Endothelial cell (in vitro differentiated cells): ENCODE results near the gene SPDYA. TPM values are rescaled to one million over a fixed set of nuclear protein-coding genes. Genes with fewer than 3 reads are reported as not detected.
"Not testable (repeated sequence)": the region's sequence is repeated elsewhere in the genome, so short reads cannot be mapped to it uniquely, and the experiment has no call there.

ENCODE experiments used
- DNase-seq: peaks from one replicate; pipeline ENCODE4 v3.0.0; 2021; ENCODE audit warnings: low spot score
- H3K27ac Mint-ChIP-seq: one replicate; pipeline ENCODE4 v1.8.0; 2021; ENCODE audit warnings: mixed read lengths, inconsistent platforms; ENCODE audit not compliant: unreplicated experiment
- H3K27me3 Mint-ChIP-seq: one replicate; pipeline ENCODE4 v1.8.0; 2021; ENCODE audit warnings: mild to moderate bottlenecking, moderate library complexity, mixed read lengths, inconsistent platforms; ENCODE audit not compliant: unreplicated experiment
- H3K36me3 Mint-ChIP-seq: one replicate; pipeline ENCODE4 v1.8.0; 2021; ENCODE audit warnings: mild to moderate bottlenecking, low read depth, mixed read lengths, inconsistent platforms; ENCODE audit not compliant: unreplicated experiment
- H3K4me1 Mint-ChIP-seq: one replicate; pipeline ENCODE4 v1.8.0; 2021; ENCODE audit warnings: mild to moderate bottlenecking, mixed read lengths, inconsistent platforms; ENCODE audit not compliant: unreplicated experiment
- H3K4me3 Mint-ChIP-seq: one replicate; pipeline ENCODE4 v1.8.0; 2021; ENCODE audit warnings: mild to moderate bottlenecking, mixed read lengths, inconsistent platforms; ENCODE audit not compliant: unreplicated experiment
- H3K9me3 Mint-ChIP-seq: one replicate; pipeline ENCODE4 v1.8.0; 2021; ENCODE audit warnings: mixed read lengths, inconsistent platforms; ENCODE audit not compliant: unreplicated experiment
- CTCF ChIP-seq: fragments of 200-600 bp; sonication (generic); IDR thresholded peaks from one replicate; pipeline ENCODE4 v1.5.0; 2021; ENCODE audit warnings: antibody characterized with exemption; ENCODE audit not compliant: unreplicated experiment
- total RNA-seq: library from RNA; stranded (reverse); fragmentation: NEBNext Ultra II Directional; extraction: Animal tissue kit (Norgen Biotek cat#: 25700); gene quantifications from one replicate; pipeline ENCODE4 v1.2.1, GENCODE V29; 2021; ENCODE audit not compliant: unreplicated experiment

Gene SPDYA
- total RNA-seq, 1 donor from 2014 or later: 0.33 TPM

- Mint-ChIP-seq H3K4me1 (peaks cover 4% of the 10 kb centered on the region), H3K9me3 (no peaks in the 10 kb centered on the region), H3K27me3 (peaks cover 3% of the 10 kb centered on the region), H3K4me3 (no peak overlapping the region), H3K36me3 (no peaks in the 10 kb centered on the region), H3K27ac (peak overlapping the region; percentile 30)
- TF ChIP-seq CTCF: no peak
- no peak for DNase-seq
Measured at GRCh38 chr2:28778392-28778791, 32.2 kb upstream of the SPDYA start.

GRCh38 chr2:28779001-28779400 lies 31.6 kb upstream of the SPDYA start:
- Mint-ChIP-seq H3K27me3 (peaks cover 3% of the 10 kb centered on the region), H3K4me1 (peaks cover 4% of the 10 kb centered on the region), H3K27ac (no peak overlapping the region), H3K4me3 (no peak overlapping the region), H3K9me3 (no peaks in the 10 kb centered on the region), H3K36me3 (no peaks in the 10 kb centered on the region)
- TF ChIP-seq CTCF: no peak
- DNase-seq: no peak

- TF ChIP-seq CTCF: no peak
- Mint-ChIP-seq H3K27ac (no peak overlapping the region), H3K4me1 (peaks cover 4% of the 10 kb centered on the region), H3K36me3 (no peaks in the 10 kb centered on the region), H3K27me3 (peaks cover 3% of the 10 kb centered on the region), H3K4me3 (no peak overlapping the region), H3K9me3 (no peaks in the 10 kb centered on the region)
- no peak for DNase-seq
Measured at GRCh38 chr2:28780496-28780895, 30.1 kb upstream of the SPDYA start.

- Mint-ChIP-seq H3K4me1 (no peaks in the 10 kb centered on the region), H3K36me3 (peaks cover 2% of the 10 kb centered on the region), H3K27me3 (peaks cover 3% of the 10 kb centered on the region), H3K27ac (no peak overlapping the region), H3K9me3 (no peaks in the 10 kb centered on the region), H3K4me3 (no peak overlapping the region)
- DNase-seq: no peak
- no peak for TF ChIP-seq CTCF
Measured at GRCh38 chr2:28782423-28782822, 28.2 kb upstream of the SPDYA start.

GRCh38 chr2:28784570-28784969 lies 26.1 kb upstream of the SPDYA start:
- not testable (repeated sequence) for H3K4me3 Mint-ChIP-seq, H3K27me3 Mint-ChIP-seq, H3K27ac Mint-ChIP-seq, DNase-seq, H3K4me1 Mint-ChIP-seq, H3K9me3 Mint-ChIP-seq
- H3K36me3 Mint-ChIP-seq: peaks cover 14% of the 10 kb centered on the region

GRCh38 chr2:28796620-28797019 lies 14.0 kb upstream of the SPDYA start:
- peaks cover 1% of the 10 kb centered on the region for H3K27me3 Mint-ChIP-seq
- H3K36me3 Mint-ChIP-seq: peaks cover 18% of the 10 kb centered on the region
- no peak for DNase-seq
- no peak for TF ChIP-seq CTCF
- H3K4me3 Mint-ChIP-seq: no peak overlapping the region
- no peaks in the 10 kb centered on the region for H3K4me1 Mint-ChIP-seq
- H3K27ac Mint-ChIP-seq: no peak overlapping the region
- no peaks in the 10 kb centered on the region for H3K9me3 Mint-ChIP-seq
